Measurements from ENCODE around the gene PHACTR4. TPM values are rescaled to one million over a fixed set of nuclear protein-coding genes. Genes with fewer than 3 reads are reported as not detected.

The PHACTR4 gene
- total and polyA plus RNA-seq, 2 of the 4 experiments (the other 2 are of a cell fraction), result 7.5 to 15.0 TPM

Small RNA genes within 50 kb of the gene (microRNA-seq; reads per million reads assigned to microRNA genes)
- gene RF00019 (ENCODE audit: insufficient read depth, insufficient read length) (not detected), gene RNU6ATAC27P (ENCODE audit: insufficient read depth, insufficient read length) (not detected), gene SNORA73A (ENCODE audit: insufficient read depth, insufficient read length) (not detected), gene SNORA73B (ENCODE audit: insufficient read depth, insufficient read length) (254 reads per million, percentile 87 among the genes with 10 or more reads in this experiment)

Small RNA genes within 50 kb of the gene (small RNA-seq; reads per million reads assigned to genes)
- gene RF00019 (0 reads per million in 5 experiments), gene RNU6ATAC27P (0 to 0.60 (median 0.08) reads per million in 5 experiments), gene SNORA73A (0 reads per million in 5 experiments), gene SNORA73B (36.4 to 4,225 (median 117) reads per million in 5 experiments)

Other genes starting within 250 kb of the PHACTR4 start
- gene PTAFR, start 193.1 kb upstream of the PHACTR4 start, total RNA-seq (2012; rRNA removed), result under 0.01 and 0.18 TPM in 2 replicates
- gene PTAFR, start 193.1 kb upstream of the PHACTR4 start, polyA plus RNA-seq (2012; rRNA removed), result 0.17 and 0.30 TPM in 2 replicates
- gene DNAJC8, start 136.7 kb upstream of the PHACTR4 start, total RNA-seq (2012; rRNA removed), result 53.6 and 70.5 TPM in 2 replicates
- gene DNAJC8, start 136.7 kb upstream of the PHACTR4 start, polyA plus RNA-seq (2012; rRNA removed), result 77.0 and 81.0 TPM in 2 replicates
- 33.7 and 120 TPM in 2 replicates for gene ATP5IF1, start 133.6 kb upstream of the PHACTR4 start, total RNA-seq (2012; rRNA removed)
- gene ATP5IF1, start 133.6 kb upstream of the PHACTR4 start, polyA plus RNA-seq (2012; rRNA removed), result 105 and 143 TPM in 2 replicates
- 8.1 and 10.2 TPM in 2 replicates for gene SESN2, start 110.2 kb upstream of the PHACTR4 start, total RNA-seq (2012; rRNA removed)
- gene SESN2, start 110.2 kb upstream of the PHACTR4 start, polyA plus RNA-seq (2012; rRNA removed), result 20.9 and 21.7 TPM in 2 replicates
- gene MED18, start 40.7 kb upstream of the PHACTR4 start, total RNA-seq (2012; rRNA removed), result 28.9 and 32.8 TPM in 2 replicates
- 12.2 and 12.9 TPM in 2 replicates for gene MED18, start 40.7 kb upstream of the PHACTR4 start, polyA plus RNA-seq (2012; rRNA removed)
- 33.9 and 43.9 TPM in 2 replicates for gene RCC1, start 136.3 kb downstream of the PHACTR4 start, total RNA-seq (2012; rRNA removed)
- gene RCC1, start 136.3 kb downstream of the PHACTR4 start, polyA plus RNA-seq (2012; rRNA removed), result 28.7 and 33.2 TPM in 2 replicates
- gene TRNAU1AP, start 183.3 kb downstream of the PHACTR4 start, total RNA-seq (2012; rRNA removed), result 23.8 and 25.3 TPM in 2 replicates
- gene TRNAU1AP, start 183.3 kb downstream of the PHACTR4 start, polyA plus RNA-seq (2012; rRNA removed), result 23.3 and 24.1 TPM in 2 replicates
- gene RAB42, start 222.5 kb downstream of the PHACTR4 start, total RNA-seq (2012; rRNA removed), result 0.83 and 0.90 TPM in 2 replicates
- 0.36 and 0.77 TPM in 2 replicates for gene RAB42, start 222.5 kb downstream of the PHACTR4 start, polyA plus RNA-seq (2012; rRNA removed)